Bronchial epithelial cell (primary cell): Measurements from ENCODE around the gene CIAO1. TPM values are rescaled to one million over a fixed set of nuclear protein-coding genes. Genes with fewer than 3 reads are reported as not detected.
A peak's percentile ranks its signal among the peaks of the same experiment; 100 is the strongest.
"Not testable (repeated sequence)": the region's sequence is repeated elsewhere in the genome, so short reads cannot be mapped to it uniquely, and the experiment has no call there.

Experiments
- DNase-seq: peaks from one replicate; pipeline ENCODE4 v3.0.0-alpha.2; 2010; ENCODE audit warnings: low read depth
- FAIRE-seq: peaks from 2 replicates; lab custom pipeline; 2011; peaks lifted over from hg19 to GRCh38; lab: Jason Lieb, UNC
- H3K27me3 ChIP-seq: 2 replicates; pipeline ENCODE4 v1.5.1; 2011; ENCODE audit warnings: low read length; ENCODE audit not compliant: control insufficient read depth, insufficient read depth
- H3K36me3 ChIP-seq: 2 replicates; pipeline ENCODE4 v1.5.1; 2011; ENCODE audit warnings: low read length; ENCODE audit not compliant: control insufficient read depth, insufficient read depth
- H3K4me3 ChIP-seq: 2 replicates; pipeline ENCODE4 v1.5.1; 2011; ENCODE audit warnings: mild to moderate bottlenecking, low read depth, low read length, control low read depth
- total RNA-seq: library from RNA; depleted of rRNA; stranded (reverse); fragments of >200 nt; gene quantifications from 2 replicates; pipeline ENCODE4 v1.2.1, GENCODE V29; 2014
- TF ChIP-seq, protein P1 (sequence below): IDR thresholded peaks from 2 replicates; pipeline ENCODE4 v1.5.1; 2011; ENCODE audit warnings: mild to moderate bottlenecking, moderate library complexity, low read length, control low read depth, inconsistent platforms; ENCODE audit not compliant: insufficient read depth, severe bottlenecking

The CIAO1 gene
- total RNA-seq = 58.0 and 94.0 TPM in 2 replicates

DNA sequence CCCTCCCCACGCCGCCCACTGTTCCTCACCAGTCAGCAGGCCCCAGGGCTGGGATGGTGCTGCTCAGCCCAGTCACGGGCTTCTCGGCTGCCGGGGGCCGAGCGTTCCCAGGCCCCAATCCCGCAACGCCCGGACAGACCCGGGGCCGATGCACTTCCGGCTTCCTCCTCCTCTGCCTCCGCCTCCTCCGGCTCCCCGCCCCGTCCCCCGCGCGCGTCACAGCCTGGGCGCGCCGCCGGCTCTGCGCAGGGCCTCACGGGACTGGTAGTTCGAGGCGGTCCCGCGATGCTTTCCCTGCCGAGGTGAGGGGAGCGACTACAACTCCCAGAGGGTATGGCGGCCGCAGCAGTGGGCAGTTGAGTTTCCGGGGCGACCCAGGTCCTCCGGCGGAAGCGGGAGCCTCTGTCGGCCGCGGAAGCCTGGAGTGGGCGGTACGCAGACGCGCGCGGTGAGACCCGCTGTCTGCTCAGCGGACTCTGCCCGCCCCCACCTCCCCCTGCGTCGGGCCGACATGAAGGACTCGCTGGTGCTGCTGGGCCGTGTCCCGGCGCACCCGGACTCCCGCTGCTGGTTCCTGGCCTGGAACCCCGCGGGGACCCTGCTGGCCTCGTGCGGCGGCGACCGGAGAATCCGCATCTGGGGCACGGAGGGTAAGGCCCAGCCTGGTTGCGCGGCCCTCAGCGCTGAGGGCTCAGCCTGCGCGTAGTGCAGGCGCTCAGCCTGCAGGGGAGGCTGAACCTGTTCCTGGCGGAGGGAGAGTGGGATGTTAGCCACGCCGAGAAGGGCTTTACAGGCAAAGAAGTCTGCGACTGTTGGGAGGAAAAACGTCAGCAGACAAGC is at the start of gene CIAO1, which contains the start of gene TMEM127:
TSS of gene CIAO1 (plus strand) at position 386 of the 840 bp plus-strand sequence. CDS start at position 512, 126 bp downstream.
TSS of gene TMEM127 (minus strand) at position 158 of the 840 bp plus-strand sequence. CDS start 616 bp downstream, outside the sequence.
- Histone ChIP-seq H3K36me3 (peaks cover 26% of the 10 kb centered on the region), H3K27me3 (no peaks in the 10 kb centered on the region), H3K4me3 (peak within 1 kb of the TSS; percentile 98)
- no peak for FAIRE-seq
- TF ChIP-seq, protein P1, sequence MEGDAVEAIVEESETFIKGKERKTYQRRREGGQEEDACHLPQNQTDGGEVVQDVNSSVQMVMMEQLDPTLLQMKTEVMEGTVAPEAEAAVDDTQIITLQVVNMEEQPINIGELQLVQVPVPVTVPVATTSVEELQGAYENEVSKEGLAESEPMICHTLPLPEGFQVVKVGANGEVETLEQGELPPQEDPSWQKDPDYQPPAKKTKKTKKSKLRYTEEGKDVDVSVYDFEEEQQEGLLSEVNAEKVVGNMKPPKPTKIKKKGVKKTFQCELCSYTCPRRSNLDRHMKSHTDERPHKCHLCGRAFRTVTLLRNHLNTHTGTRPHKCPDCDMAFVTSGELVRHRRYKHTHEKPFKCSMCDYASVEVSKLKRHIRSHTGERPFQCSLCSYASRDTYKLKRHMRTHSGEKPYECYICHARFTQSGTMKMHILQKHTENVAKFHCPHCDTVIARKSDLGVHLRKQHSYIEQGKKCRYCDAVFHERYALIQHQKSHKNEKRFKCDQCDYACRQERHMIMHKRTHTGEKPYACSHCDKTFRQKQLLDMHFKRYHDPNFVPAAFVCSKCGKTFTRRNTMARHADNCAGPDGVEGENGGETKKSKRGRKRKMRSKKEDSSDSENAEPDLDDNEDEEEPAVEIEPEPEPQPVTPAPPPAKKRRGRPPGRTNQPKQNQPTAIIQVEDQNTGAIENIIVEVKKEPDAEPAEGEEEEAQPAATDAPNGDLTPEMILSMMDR = peak; percentile 46
- DNase-seq = peak; percentile 92

DNA sequence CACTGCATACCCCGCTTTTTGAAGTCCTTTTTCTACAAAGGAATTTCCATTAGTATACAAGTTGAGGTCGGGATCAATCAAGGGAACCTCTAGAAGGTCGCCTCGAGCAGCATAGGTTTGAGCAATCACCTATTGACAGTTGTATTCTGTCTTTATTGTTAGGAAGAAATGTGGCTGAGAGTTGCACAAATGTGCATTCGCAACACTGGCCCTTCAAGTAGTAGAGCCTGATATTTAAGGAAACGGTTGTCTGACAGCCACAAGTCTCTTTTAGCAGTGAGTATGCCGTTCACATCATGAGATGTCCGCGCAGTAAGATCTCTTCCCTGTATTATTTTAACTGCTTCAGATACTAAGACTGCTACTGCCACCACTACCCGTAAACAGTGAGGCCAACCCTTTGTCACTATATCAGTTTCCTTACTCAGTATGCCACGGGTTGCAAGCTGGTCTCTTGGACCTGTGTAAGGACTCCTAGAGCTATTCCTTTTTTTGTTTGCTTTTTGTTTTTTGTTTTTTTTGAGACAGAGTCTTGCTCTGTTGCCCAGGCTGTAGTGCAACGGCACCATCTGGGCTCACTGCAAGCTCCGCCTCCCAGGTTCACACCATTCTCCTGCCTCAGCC is 47.4 kb upstream of the CIAO1 start:
- TF ChIP-seq, protein P1 = no peak
- no peak for FAIRE-seq
- Histone ChIP-seq H3K4me3 (no peak overlapping the region), H3K27me3 (no peaks in the 10 kb centered on the region), H3K36me3 (no peaks in the 10 kb centered on the region)
- no peak for DNase-seq

DNA sequence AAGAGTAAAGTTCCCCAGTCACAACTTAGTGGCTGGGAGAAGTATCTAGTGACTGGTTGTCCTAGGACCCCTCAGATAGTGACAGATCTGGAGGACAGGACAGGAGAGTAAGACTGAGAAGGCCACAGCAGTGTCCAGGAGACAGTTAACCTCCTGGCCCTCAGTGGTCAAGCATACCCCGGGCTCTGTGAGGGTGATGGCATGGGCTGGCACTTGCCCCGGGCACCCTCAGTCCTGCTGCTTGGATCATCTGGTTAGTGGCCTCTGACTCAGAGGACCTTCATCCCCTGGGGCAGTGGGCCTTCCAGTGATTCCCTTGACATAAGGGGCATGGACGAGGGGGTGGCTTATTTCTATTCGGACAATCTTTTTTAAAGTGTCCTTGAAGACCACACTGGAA is 46.1 kb upstream of the CIAO1 start:
- not testable (repeated sequence) for H3K27me3 ChIP-seq, H3K36me3 ChIP-seq, DNase-seq, H3K4me3 ChIP-seq, FAIRE-seq

DNA sequence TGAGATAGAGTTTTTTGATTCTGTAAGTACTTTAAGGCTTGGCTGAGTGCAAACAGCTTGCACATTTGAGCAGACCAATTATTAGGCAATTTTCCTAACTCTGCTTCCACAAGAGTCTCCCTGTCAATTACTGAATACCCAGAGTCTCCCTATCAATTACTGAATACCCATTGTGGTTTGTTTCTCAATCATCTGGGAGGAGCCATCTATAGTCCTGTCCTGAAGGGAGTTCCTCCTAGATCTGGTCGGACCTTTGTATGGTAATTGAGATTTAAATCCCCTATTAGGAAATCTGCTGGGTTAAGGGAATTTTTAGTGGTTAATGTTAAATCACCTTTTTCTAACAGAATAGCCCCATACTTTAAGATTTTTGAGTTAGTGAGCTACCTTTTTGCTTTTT is 44.9 kb upstream of the CIAO1 start:
- DNase-seq, H3K36me3 ChIP-seq, H3K4me3 ChIP-seq, H3K27me3 ChIP-seq, FAIRE-seq: not testable (repeated sequence)

DNA sequence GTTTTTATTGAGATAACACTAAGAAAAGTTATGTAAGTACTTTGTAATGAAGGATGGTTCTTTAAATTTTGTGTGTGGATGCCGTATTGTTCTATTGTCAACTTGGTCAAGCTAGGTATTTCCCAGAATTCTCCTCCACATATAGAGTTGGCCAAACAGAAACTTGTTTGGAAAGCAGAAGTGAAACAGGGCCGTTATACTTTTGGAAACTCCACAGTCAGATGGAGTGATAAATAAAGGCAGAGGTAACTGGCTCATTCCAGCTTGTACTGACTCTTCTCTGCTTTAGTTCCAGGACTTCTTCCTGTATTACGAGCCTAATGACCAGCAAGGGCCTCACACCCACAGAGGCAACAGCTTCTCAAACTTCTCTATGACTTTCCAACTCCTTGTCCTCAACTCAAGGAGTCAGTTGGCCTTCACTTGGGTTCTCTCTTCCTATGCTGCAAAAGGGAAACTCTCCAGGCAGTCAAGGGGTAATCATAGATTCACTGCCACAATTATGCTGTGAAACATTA is 41.0 kb upstream of the CIAO1 start:
- no peaks in the 10 kb centered on the region for H3K36me3 ChIP-seq
- TF ChIP-seq, protein P1 = no peak
- H3K4me3 ChIP-seq = no peak overlapping the region
- no peaks in the 10 kb centered on the region for H3K27me3 ChIP-seq
- FAIRE-seq = no peak
- DNase-seq = no peak

DNA sequence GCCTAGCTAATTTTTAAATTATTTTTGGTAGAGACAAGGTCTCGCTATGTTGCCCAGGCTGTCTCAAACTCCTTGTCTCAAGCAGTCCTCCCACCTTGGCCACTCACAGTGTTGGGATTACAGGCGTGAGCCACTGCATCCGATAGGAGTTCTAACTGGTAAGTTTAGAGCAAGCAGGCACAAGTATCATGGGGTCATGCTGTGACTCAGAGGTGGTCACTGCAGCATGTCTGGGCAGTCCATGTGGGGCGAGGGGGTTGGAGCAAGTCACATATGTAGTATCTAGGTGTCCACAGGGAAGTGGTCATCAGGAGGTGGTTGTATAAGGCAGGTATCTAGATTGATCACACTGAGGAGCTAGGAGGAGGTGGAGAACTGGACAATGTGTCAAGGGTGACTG is 34.7 kb upstream of the CIAO1 start:
- H3K4me3 ChIP-seq = no peak overlapping the region
- FAIRE-seq (no peak), DNase-seq (peak; percentile 58)
- H3K27me3 ChIP-seq = no peaks in the 10 kb centered on the region
- H3K36me3 ChIP-seq = no peaks in the 10 kb centered on the region
- TF ChIP-seq, protein P1 = no peak
